H1 (cell line): ENCODE results near the gene TMEM108. TPM values are rescaled to one million over a fixed set of nuclear protein-coding genes. Genes with fewer than 3 reads are reported as not detected.

Experiments used
- CBX5 ChIP-seq: fragments of 300-800, 300-1000 bp; sonication (generic); IDR thresholded peaks from 2 replicates; pipeline ENCODE4 v1.7.1; 2016; ENCODE audit warnings: antibody characterized with exemption, low read length, low read depth
- polyA plus RNA-seq, 7 experiments: library from polyadenylated mRNA; depleted of rRNA in 3 of 7; stranded (reverse) in 5 of 7; unstranded in 2 of 7; fragments of >200 nt in 5 of 7; fragments of 200-250 nt in 2 of 7; gene quantifications; 1 replicate in 5 of 7; 2 replicates in 1 of 7; 4 replicates in 1 of 7; pipeline versions ENCODE4 v1.2.1 to v1.2.3, GENCODE V29; 2011 to 2013; ENCODE audit warnings: missing spikeins in 2 of 7, mixed read lengths in 2 of 7
- total RNA-seq: library from RNA; stranded (reverse); fragmentation: NEBNext Ultra II Directional; extraction: Animal tissue kit (Norgen Biotek cat#: 25700); gene quantifications from 2 replicates; pipeline ENCODE4 v1.2.1, GENCODE V29; 2021

Gene TMEM108
- total and polyA plus RNA-seq, 2 of the 8 experiments (the other 6 are each of a cell fraction or from before 2014, with no cell fraction given): 14.3 to 16.2 TPM

DNA sequence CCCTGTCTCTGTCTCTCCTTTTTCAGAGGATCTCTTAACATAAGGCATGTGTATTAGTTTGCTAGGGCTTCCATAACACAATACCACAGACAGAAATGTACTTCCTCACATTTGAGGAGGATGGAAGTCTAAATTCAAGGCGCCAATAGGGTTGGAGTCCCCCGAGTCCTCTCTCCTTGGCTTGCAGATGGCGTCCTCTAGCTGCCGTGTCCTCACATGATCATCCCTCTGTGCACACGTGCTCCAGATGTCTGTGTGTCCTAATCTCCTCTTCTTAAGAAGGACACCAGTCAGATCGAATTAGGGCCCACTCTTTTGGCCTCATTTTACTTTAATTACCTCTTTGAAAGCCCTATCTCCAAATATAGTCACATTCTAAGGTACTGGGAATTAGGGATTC is 338.6 kb downstream of the TMEM108 start (continued):
- no peak for TF ChIP-seq CBX5
